Spleen (tissue), 7 donors: ENCODE measurements around the gene GAB2.

Experiments used
- CTCF ChIP-seq, 11 experiments: fragments of 200-600 bp in 7 of 11; fragments of 450-650 bp in 4 of 11; sonication (generic) in 4 of 11; IDR thresholded peaks in 8 of 11; conservative IDR thresholded peaks in 3 of 11; 1 replicate in 7 of 11; 2 replicates in 4 of 11; pipeline versions ENCODE4 v1.4.0 to v1.8.0; 2016 to 2021; ENCODE audit warnings: antibody characterized with exemption in 11 of 11, inconsistent platforms in 4 of 11, mild to moderate bottlenecking in 1 of 11
- POLR2A ChIP-seq, 3 donors: fragments of 450-650 bp; IDR thresholded peaks; one replicate each; pipeline ENCODE4 v1.5.1; 2017; ENCODE audit warnings: antibody characterized with exemption in 3 of 3, mild to moderate bottlenecking in 1 of 3
- POLR2AphosphoS5 ChIP-seq, 3 donors: sonication (generic); formaldehyde crosslinking; IDR thresholded peaks; one replicate each; pipeline ENCODE4 v1.5.1; 2017; ENCODE audit warnings: antibody characterized with exemption in 3 of 3
- donor health status: DM: no; HTN: no; CAD: no; lungs with moderate emphysema.
- donor health status: DM: no; HTN: no; CAD: no.
- donor health status: DM: no; HTN: no; CAD: no.

GRCh38 chr11:78340530-78340929 lies 77.1 kb downstream of the GAB2 start:
- TF ChIP-seq CTCF (IDR thresholded peaks at IDR 0.05 in 8 of 11, conservative IDR thresholded peaks at IDR 0.05 in 3 of 11) = no peak
- no peak for TF ChIP-seq POLR2A (IDR thresholded peaks at IDR 0.05)
- TF ChIP-seq POLR2AphosphoS5 (IDR thresholded peaks at IDR 0.05) = no peak
